Keratinocyte (primary cell): ENCODE results near the gene FADS3. TPM values are rescaled to one million over a fixed set of nuclear protein-coding genes. Genes with fewer than 3 reads are reported as not detected.

Experiments used
- DNase-seq: peaks from one replicate; pipeline ENCODE4 v3.0.0-alpha.2; 2011; ENCODE audit warnings: low read depth, missing footprints, low spot score
- FAIRE-seq: peaks from 2 replicates; lab custom pipeline; 2011; peaks lifted over from hg19 to GRCh38; lab: Jason Lieb, UNC
- H2AFZ ChIP-seq: 2 replicates; pipeline ENCODE4 v1.6.0; 2012; ENCODE audit warnings: low read length, control low read depth, inconsistent platforms; ENCODE audit not compliant: control insufficient read depth
- H3K27ac ChIP-seq: 2 replicates; pipeline ENCODE4 v1.5.1; 2011; ENCODE audit warnings: low read length; ENCODE audit not compliant: control insufficient read depth, insufficient read depth
- H3K27me3 ChIP-seq: 3 replicates; pipeline ENCODE4 v1.6.0; 2011; ENCODE audit warnings: low read length; ENCODE audit not compliant: control insufficient read depth, insufficient read depth; ENCODE audit errors: extremely low read depth
- H3K36me3 ChIP-seq, 2 experiments: 2 replicates in 1 of 2; 3 replicates in 1 of 2; pipeline ENCODE4 v1.5.1; 2011; ENCODE audit warnings: low read length in 2 of 2, mild to moderate bottlenecking in 1 of 2; ENCODE audit not compliant: control insufficient read depth in 2 of 2, insufficient read depth in 2 of 2; ENCODE audit errors: extremely low read depth in 1 of 2
- H3K4me1 ChIP-seq: 3 replicates; pipeline ENCODE4 v1.5.1; 2011; ENCODE audit warnings: low read length; ENCODE audit not compliant: control insufficient read depth, insufficient read depth; ENCODE audit errors: extremely low read depth
- H3K4me2 ChIP-seq: 3 replicates; pipeline ENCODE4 v1.6.0; 2011; ENCODE audit warnings: low read depth, low read length; ENCODE audit not compliant: control insufficient read depth, insufficient read depth; ENCODE audit errors: extremely low read depth
- H3K4me3 ChIP-seq, 3 experiments: fragments of 200-600 bp in 1 of 3; sonication (generic) in 1 of 3; 2 replicates in 2 of 3; 3 replicates in 1 of 3; pipeline ENCODE4 v1.5.1; 2011 to 2016; ENCODE audit warnings: low read length in 3 of 3, mild to moderate bottlenecking in 3 of 3, control low read depth in 2 of 3, inconsistent platforms in 1 of 3, low read depth in 1 of 3, mixed read lengths in 1 of 3, mixed run types in 1 of 3, moderate library complexity in 1 of 3; ENCODE audit not compliant: control insufficient read depth in 2 of 3, insufficient read depth in 2 of 3; ENCODE audit errors: extremely low read depth in 1 of 3
- H3K79me2 ChIP-seq: 2 replicates; pipeline ENCODE4 v1.6.0; 2012; ENCODE audit warnings: low read length; ENCODE audit not compliant: control insufficient read depth, insufficient read depth
- H3K9ac ChIP-seq: 3 replicates; pipeline ENCODE4 v1.6.0; 2011; ENCODE audit warnings: low read length; ENCODE audit not compliant: control insufficient read depth, insufficient read depth; ENCODE audit errors: extremely low read depth
- H3K9me1 ChIP-seq: 3 replicates; pipeline ENCODE4 v1.6.0; 2011; ENCODE audit warnings: low read length; ENCODE audit not compliant: control insufficient read depth, insufficient read depth; ENCODE audit errors: extremely low read depth
- H3K9me3 ChIP-seq: 2 replicates; pipeline ENCODE4 v1.5.1; 2012; ENCODE audit warnings: low read depth, low read length; ENCODE audit not compliant: control insufficient read depth
- H4K20me1 ChIP-seq: 3 replicates; pipeline ENCODE4 v1.6.0; 2011; ENCODE audit warnings: low read length; ENCODE audit not compliant: control insufficient read depth, insufficient read depth; ENCODE audit errors: extremely low read depth
- EZH2 ChIP-seq: IDR thresholded peaks from one replicate; pipeline ENCODE4 v1.6.1; 2012; ENCODE audit warnings: inconsistent platforms, mild to moderate bottlenecking, low read length, moderate library complexity
- dilution Hi-C: fragments of 300-500 bp; cut with MboI; formaldehyde crosslinking; loops from one replicate; pipeline ENCODE4 v1.7.0; 2020; ENCODE audit warnings: low sequenced_read_pairs; ENCODE audit not compliant: extremely low pct_ligation_motif_present
- polyA plus RNA-seq, 5 experiments: library from polyadenylated mRNA; depleted of rRNA in 3 of 5; stranded (reverse) in 3 of 5; stranded (forward) in 1 of 5; unstranded in 1 of 5; fragments of >200 nt; gene quantifications; 1 replicate in 1 of 5; 2 replicates in 3 of 5; 3 replicates in 1 of 5; pipeline versions ENCODE4 v1.2.1 to v1.2.3, GENCODE V29; 2011 to 2012; ENCODE audit warnings: missing spikeins in 2 of 5, low read depth in 1 of 5, low replicate concordance in 1 of 5
- TF ChIP-seq, protein P1 (sequence below), 3 experiments: IDR thresholded peaks in 1 of 3; conservative IDR thresholded peaks in 1 of 3; optimal IDR thresholded peaks in 1 of 3; 2 replicates in 2 of 3; 3 replicates in 1 of 3; pipeline versions ENCODE3 to v1.5.1; 2011; ENCODE audit warnings: low read length in 3 of 3, mild to moderate bottlenecking in 3 of 3, moderate library complexity in 2 of 3, control low read depth in 1 of 3, inconsistent platforms in 1 of 3; ENCODE audit not compliant: insufficient read depth in 2 of 3; ENCODE audit errors: extremely low read depth in 1 of 3

Gene FADS3
- polyA plus RNA-seq, 1 donor (not counting 4 experiments of a cell fraction or from before 2014, with no cell fraction given): 33.9 TPM

- Histone ChIP-seq H3K4me1 (peaks cover 4% of the 10 kb centered on the region), H3K27ac (no peak overlapping the region), H3K79me2 (no peaks in the 10 kb centered on the region), H4K20me1 (peaks cover 2% of the 10 kb centered on the region), H3K36me3 (peaks cover 9 to 12% of the 10 kb centered on the region in 2 experiments), H3K9ac (no peak overlapping the region), H2AFZ (no peak overlapping the region), H3K4me2 (no peak overlapping the region), H3K27me3 (peaks cover 1% of the 10 kb centered on the region), H3K9me3 (no peaks in the 10 kb centered on the region), H3K9me1 (no peaks in the 10 kb centered on the region), H3K4me3 (no peak overlapping the region)
- FAIRE-seq (no peak), DNase-seq (no peak)
- dilution Hi-C loops: no loop called here
- TF ChIP-seq, protein P1, sequence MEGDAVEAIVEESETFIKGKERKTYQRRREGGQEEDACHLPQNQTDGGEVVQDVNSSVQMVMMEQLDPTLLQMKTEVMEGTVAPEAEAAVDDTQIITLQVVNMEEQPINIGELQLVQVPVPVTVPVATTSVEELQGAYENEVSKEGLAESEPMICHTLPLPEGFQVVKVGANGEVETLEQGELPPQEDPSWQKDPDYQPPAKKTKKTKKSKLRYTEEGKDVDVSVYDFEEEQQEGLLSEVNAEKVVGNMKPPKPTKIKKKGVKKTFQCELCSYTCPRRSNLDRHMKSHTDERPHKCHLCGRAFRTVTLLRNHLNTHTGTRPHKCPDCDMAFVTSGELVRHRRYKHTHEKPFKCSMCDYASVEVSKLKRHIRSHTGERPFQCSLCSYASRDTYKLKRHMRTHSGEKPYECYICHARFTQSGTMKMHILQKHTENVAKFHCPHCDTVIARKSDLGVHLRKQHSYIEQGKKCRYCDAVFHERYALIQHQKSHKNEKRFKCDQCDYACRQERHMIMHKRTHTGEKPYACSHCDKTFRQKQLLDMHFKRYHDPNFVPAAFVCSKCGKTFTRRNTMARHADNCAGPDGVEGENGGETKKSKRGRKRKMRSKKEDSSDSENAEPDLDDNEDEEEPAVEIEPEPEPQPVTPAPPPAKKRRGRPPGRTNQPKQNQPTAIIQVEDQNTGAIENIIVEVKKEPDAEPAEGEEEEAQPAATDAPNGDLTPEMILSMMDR (optimal IDR thresholded peaks at IDR 0.05 in 1 of 3, IDR thresholded peaks at IDR 0.05 in 1 of 3, conservative IDR thresholded peaks at IDR 0.05 in 1 of 3; ENCODE audit: extremely low read depth in 1 of 3, insufficient read depth in 2 of 3, low read length in 3 of 3): no peak
Observed at GRCh38 chr11:61868571-61869428, 22.5 kb downstream of the FADS3 start.

DNA sequence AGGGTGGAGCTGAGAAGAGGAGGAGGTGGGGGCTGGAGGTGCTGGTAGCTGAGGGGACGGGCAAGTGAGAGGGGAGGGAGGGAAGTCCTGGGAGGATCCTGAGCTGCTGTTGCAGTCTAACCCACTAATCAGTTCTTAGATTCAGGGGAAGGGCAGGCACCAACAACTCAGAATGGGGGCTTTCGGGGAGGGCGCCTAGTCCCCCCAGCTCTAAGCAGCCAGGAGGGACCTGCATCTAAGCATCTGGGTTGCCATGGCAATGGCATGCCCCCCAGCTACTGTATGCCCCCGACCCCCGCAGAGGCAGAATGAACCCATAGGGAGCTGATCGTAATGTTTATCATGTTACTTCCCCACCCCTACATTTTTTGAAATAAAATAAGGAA is 24.4 kb downstream of the FADS3 start:
- TF ChIP-seq, protein P1 (optimal IDR thresholded peaks at IDR 0.05 in 1 of 3, IDR thresholded peaks at IDR 0.05 in 1 of 3, conservative IDR thresholded peaks at IDR 0.05 in 1 of 3; ENCODE audit: extremely low read depth in 1 of 3, insufficient read depth in 2 of 3, low read length in 3 of 3): no peak
- no peak for TF ChIP-seq EZH2
- H3K9ac ChIP-seq: no peak overlapping the region
- H3K4me1 ChIP-seq: peaks cover 4% of the 10 kb centered on the region
- no peak overlapping the region for H3K4me2 ChIP-seq
- no peaks in the 10 kb centered on the region for H3K9me1 ChIP-seq
- H3K27me3 ChIP-seq: no peaks in the 10 kb centered on the region
- H2AFZ ChIP-seq: no peak overlapping the region
- DNase-seq: no peak
- no peak overlapping the region for H3K4me3 ChIP-seq
- no peaks in the 10 kb centered on the region for H3K79me2 ChIP-seq
- FAIRE-seq: no peak
- dilution Hi-C loops: no loop called here
- H3K27ac ChIP-seq: no peak overlapping the region
- H3K9me3 ChIP-seq: no peaks in the 10 kb centered on the region
- H3K36me3 ChIP-seq: peaks cover 9 to 20% of the 10 kb centered on the region in 2 experiments
- H4K20me1 ChIP-seq: no peaks in the 10 kb centered on the region
